ENCODE measurements around the gene ABCA6.

- TF ChIP-seq CTCF (tag by site-specific recombination; IDR thresholded peaks at IDR 0.05), result no peak
- no peak for TF ChIP-seq PBX3 (CRISPR knock-in tag; IDR thresholded peaks at IDR 0.05)
- no peak for TF ChIP-seq ZNF785 (tag by site-specific recombination; IDR thresholded peaks at IDR 0.05)
These were observed 8.6 kb upstream of the ABCA6 start for GRCh38 chr17:69150333-69150732.
